NCI-H510A (cell line): ENCODE data around the gene GPC3.
"Not testable (repeated sequence)": the region's sequence is repeated elsewhere in the genome, so short reads cannot be mapped to it uniquely, and the experiment has no call there.

Source experiments
- DNase-seq: peaks from one replicate; lab custom pipeline; 2025; lab: John Stamatoyannopoulos, UW

Gene GPC3

DNA sequence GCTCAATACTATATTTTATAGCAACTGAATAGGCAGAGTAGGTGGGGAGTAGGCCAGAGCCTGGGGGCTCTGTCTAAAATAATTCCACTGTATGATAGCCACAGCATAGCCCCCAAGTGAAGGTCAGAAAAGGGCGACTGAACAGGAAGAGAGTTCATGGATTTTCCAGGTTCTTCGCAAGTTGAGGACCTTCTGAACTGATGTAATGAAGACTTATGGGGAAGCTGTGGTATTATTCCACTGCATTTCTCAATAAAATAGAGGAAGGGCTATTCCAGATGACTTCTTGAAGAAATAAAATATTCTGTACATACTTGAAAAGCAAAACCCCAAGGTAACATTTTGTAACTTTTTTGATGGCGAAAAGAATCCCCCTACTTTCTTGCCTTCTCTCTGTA, 338.7 kb downstream of the GPC3 start:
- DNase-seq = no peak

DNA sequence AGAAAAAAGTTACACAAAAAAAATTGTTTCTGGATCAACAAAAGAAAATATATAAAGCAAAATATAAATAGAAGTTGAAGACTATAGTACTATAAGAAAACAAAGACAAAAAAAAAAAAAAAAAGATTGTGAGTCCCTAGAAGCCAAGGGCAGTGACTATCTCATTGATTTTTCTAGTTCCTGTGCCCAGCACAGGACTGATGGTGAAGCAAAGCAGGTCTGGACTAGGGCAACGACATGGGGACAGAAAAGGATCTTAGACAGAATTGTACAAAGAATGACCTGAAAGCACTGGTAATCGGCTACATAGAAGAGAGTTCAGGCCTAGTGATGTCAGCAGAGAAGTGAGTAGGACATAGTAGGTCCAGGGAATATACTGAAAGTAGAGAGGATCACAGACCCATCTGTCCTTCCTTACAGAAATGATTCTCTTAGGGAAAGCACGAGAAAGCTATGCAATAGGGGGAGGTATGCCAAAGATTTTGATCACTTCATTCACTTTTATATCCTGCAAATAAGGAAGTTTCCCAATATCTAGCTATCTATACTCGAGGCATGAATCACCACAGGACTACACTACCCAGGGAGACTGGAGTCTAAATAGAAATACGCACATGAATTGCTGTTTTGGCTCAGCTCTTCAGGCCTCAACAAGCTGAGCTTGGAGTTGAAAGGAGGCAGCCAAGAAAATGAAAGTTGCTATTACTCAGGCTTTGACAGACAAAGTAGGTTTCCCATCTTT, 339.2 kb downstream of the GPC3 start:
- DNase-seq = no peak

DNA sequence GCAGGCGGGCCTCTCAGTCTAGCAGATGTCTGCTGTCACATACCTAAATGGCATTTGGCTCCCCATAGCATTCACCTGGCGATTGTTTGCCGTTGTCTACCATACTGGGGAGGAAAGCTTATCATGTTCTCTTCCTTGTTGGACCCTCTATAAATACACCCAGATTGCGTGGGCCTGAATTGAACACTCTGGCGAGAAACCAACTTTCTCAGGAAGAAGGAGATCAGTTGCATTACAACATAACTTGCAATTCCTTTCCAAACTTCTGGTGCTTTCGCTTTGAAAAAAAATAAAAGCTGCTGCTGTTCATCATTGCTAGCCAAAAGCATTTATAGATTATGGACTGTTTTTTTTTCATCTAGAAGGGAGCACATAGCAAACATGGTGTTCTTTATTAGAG, 340.1 kb downstream of the GPC3 start:
- DNase-seq = no peak

DNA sequence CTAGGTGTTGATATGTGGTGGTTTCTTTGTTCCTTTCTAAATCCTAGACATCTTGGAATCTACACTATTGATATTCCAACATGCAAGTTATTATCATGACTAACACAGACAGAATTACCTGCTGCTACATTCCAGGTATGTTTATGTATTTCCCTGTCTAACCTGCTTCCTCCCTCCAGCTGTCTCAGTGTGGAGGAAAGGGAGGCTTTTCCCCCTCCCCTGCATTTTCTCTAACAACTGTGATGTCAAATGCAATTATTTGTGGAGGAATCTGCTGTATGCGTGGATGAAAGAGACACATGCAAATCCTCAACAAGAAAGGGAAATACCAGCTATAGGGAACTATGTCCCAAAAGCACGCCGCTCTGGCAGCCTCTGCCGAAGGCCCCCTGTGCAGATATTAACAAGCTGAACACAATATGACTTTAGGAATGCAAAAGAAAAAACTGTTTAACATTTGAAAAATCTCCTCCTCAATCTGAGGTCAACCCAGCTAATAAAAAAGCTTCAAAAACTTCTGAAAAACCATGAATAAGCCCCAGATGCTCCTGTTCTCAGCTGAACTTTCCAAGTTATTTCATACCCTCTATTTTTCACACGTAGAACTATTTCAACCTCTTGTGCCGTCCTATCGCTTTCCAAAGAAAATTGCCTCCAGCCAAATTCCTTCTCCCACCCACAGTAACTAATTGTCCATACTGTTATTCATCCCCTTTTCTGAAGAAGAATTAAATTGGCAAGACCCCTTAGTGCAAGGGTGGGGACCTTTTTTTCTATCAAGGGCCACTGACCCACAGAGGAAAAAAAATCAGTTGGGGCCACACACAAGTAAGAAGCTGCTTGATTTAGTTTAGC, 345.0 kb downstream of the GPC3 start:
- DNase-seq = no peak

DNA sequence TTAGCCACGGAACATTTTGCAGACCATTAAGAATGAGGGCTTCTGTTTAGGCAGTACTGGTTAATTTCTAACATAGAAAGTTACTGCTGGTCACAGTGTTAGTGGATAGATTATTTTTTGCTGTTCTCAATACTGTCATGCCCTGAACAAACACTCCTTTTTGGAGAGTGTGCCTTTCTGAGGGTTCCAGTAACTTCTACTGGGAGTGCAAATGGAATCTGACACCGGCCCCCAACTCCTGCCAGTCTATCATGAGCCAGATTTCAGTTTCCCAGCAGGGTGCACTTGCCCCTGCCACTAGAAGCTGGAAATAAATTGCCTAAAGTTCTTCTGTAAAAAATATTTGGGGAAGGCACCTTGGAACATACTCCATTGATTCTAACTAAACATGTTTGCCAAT, 345.7 kb downstream of the GPC3 start:
- DNase-seq = no peak

DNA sequence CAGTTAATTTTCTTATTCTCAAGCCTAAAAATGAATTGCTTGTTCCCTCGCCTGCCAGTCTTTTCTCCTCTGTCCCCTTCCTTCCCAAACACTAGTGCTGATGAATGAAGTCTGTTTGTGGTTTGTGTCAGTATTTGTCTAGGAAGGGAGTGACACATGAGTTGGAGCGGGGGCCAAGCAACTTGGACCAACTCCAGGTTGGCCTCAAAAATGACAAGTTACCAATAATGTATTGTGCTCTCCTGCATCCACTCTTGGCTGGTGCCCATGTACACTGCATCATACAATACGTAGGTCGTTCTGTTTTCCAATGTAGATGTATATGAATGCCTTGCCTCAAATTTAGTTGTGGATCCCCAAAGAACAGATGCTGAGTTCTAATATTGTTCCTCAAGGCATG, 347.1 kb downstream of the GPC3 start:
- no peak for DNase-seq

DNA sequence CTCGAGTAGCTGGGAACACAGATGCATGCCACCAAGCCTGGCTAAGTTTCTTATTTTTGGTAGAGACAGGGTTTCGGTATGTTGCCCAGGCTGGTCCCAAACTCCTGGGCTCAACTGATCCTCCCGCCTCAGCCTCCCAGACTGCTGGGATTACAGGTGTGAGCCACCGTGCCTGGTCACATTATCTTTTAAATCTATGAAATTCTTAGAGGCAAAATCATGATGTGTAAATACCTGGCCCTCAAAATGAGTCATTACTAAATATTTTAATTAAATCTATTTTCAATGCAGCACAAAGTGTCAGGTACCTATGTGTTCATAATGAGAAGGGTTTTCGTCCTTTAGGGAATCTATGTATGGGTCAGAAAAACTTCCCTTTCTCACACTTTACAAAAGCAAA, 347.6 kb downstream of the GPC3 start:
- DNase-seq = no peak

DNA sequence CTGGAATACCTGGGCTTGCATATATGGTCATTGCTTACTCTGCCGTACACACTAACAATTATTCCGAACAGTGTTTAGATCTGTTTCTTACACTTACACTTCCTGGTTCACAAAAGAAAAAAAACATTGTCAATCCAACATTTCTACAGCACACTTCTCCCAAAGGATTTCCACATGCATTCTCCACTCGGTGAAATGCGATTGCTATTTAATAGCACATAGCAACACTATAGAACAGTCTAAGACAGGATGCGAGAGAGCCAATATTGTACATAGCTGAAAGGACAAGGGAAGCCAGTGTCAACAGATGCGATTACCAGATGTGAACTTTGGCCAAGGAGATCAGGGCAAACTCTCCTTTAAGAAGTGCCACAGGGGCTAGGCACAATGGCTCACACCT, 349.4 kb downstream of the GPC3 start:
- no peak for DNase-seq

DNA sequence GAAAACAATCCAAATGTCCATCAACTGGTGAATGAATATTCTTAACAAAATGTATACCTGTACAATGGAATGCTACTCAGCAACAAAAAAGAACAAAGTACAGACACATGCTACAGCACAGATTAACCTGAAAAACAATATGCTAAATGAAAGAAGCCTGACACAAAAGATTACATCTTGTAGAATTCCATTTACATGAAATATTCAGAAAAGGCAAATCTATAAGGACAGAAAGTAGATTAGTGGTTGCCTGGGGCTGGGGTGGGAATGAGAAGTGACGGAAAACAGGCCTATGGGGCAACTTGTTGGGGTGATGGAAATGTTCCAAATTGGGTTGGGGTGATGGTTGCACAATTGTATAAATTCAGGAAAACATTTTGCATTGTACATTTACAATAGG, 351.0 kb downstream of the GPC3 start:
- no peak for DNase-seq

DNA sequence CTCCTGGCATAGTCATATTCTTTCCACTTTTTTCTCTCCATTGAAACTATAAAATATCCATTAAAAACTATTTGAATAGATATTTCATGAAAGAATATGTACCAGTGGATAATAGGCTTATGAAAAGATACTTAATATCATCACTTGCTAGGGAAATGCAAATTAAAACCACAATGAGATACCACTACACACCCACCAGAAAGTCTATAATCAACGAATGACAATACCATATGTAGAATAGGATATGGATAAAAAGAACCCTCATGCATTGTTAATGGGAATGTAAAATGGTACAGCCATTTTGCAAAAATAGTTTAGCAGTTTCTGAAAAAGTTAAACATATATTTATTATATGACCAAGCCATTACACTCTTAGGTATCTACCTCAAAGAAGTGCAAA, 351.4 kb downstream of the GPC3 start:
- DNase-seq = no peak

DNA sequence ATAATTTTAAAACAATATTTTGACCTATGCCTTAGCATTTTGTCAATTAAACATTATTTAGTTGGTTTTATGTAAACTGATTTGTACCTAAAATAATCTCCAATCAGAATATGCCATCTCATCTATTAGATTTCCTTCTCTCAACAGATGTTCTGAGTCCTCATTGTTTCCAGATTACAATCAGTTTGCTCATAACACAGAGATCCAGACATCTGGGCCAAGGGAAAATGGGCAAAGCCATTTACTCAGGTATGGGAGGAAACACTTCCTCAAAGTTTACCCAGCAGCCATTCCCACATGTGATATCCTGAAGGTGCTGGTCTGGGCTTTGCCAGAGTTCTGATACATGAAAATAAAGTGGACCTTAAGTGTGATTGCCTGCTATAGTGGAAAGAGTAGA, 352.2 kb downstream of the GPC3 start:
- no peak for DNase-seq

DNA sequence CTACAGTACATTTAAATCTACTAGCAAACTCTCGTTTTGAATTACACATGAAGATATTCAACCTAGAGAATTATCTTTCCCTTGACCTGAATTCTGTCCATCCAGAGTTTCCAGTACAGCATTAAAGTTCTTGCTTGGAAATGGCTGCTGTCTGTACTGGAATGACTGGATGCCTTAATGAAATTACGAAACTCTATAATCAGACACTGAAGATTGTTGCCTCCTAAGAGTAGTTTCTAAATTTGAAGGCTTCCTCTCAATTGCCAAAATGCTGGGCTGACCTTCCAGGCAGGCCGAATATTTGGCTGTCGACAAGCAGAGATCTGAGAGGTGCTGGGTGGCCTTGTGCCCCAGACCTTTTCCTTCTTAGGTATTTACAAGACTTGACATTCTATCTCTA, 355.0 kb downstream of the GPC3 start:
- DNase-seq = no peak

DNA sequence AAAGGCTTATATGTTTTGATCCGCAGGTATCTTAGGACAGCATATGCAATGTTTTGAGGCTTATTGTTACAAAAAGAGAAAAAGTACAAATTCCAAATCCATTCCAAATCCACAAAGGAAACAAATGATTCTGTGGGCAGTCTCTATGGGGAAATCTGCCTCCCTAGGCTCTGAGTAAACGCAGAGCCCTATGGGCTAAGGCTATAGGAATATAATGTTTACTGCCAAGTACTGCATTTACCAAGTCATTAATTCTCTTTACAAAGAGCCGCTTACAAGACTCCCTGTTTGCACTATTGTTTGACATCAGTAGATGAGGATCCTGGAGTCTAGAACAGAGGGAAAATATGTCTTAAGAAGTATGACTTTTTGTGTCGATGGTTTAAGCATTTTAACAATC, 357.7 kb downstream of the GPC3 start:
- no peak for DNase-seq

DNA sequence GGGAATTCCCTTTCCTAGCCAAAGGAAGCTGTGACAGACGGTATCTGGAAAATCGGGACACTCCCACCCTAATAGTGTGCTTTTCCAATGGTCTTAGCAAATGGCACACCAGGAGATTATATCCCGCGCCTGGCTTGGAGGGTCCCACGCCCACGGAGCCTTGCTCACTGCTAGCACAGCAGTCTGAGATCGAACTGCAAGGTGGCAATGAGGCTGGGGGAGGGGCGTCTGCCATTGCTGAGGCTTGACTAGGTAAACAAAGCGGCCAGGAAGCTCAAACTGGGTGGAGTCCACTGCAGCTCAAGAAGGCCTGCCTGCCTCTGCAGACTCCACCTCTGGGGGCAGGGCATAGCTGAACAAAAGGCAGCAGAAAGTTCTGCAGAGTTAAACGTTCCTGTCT, 364.0 kb downstream of the GPC3 start:
- DNase-seq = not testable (repeated sequence)

DNA sequence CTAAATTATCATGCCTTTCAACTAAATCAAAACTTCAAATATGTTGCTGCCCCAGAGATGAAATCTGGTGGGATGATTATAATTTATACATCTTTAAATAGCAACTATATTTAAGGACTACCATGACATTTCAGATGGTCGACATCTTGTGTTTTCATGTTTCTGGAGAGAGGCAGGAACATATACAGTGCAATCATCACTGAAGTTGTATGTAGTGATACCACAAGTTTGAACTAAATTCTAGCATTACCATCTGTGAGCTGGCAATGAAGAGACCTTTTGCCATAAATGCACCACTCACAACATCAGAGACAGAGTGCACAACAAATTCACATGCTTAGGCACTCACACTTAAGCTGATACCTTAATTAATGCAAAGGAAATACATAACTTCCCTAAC, 373.7 kb downstream of the GPC3 start:
- DNase-seq = no peak

DNA sequence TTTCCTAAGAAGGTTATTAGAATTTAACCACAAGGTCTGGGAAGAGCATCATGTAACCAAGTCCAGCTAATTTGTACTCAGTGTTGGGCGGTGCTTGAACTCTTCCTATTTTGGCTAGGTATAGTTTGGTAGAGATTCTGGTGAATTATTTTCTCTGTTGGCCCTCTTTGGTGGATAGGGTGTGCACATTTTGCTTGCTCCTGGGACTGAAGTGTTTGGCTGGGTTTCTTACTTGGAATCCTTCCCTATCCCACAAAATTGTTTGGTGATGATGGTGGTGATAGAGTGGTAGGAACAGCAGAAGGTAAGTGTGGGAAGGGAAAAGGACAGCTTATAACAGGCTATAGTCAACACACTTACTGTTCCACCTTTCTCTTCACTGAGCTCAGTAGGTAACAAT, 375.3 kb downstream of the GPC3 start:
- no peak for DNase-seq

DNA sequence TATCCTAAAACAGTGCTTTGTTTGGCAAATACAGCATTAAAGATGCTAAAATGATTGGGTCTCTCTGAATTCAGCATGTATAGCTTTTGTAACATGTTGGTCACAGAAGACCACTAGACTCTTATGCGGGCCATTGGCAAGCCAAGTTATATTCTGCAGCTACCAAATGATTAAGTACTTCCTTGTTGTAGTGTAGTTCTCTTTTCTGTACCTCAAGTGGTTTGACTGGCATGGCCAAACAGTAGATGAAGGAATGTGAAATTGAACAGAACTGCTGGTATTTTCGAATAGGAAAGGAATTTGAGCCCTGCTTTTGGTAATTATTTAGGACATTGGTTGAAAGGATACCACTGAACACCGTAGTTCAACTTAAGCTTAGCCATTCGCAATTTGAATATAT, 376.2 kb downstream of the GPC3 start:
- no peak for DNase-seq

DNA sequence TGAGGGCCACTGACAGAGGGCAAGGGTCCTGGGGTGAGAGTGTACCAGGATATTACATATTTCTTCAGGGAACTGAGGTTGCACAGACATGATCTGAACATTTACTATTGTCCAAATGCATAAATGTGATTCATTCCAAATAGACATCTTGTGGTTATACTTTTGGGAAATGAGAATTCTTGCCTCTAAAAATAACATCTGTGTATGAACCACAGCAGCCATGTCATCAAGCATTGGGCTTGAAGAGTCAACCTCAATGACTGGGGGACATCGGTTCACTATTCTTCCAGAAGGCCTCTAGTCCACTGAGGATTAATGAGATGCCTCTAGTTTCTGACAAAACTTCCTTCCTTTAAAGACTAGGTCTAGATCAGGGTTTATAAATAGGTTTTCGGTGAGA, 377.0 kb downstream of the GPC3 start:
- no peak for DNase-seq

DNA sequence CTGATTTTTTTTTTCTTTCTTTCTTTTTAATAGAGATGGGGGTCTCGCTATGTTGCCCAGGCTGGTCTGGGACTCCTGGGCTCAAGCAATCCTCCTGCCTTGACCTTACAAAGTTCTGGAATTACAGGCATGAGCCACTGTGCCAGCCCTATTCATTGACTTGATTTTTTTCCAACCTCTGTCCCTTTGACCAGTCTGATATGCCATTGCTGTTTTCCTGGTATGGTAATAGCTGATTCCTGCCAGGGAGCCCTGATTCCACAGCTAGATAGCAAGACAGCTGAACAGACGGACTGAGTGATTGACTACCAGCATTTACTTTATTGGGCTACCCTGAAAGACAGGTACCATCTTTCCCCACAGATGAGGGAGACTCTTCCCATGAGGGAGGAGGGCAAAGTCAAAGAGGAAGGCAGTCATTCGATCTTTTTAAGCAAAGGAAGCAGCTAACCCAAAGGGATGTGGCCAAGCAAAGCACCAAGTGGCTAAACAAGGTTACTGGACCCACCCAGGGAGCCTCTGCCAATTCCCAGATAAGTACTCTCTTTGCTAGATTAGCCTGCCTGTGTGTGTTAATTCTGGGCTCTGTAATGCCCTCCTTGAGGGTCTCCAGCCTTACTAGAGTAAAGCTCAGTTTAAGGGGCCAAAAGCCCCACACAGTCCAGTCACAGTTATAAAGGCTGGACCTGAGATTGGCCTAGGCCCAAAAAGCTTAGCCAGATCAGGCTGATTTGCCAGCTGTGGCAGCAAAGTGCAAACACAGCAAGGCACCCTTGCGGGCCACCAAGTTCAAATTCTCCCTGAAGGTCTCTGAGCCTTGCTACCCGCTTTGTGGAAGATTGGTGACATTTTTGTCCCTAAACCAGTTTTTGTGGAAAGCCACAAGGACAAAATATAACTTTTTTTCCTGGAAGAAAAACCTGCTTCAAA, 377.7 kb downstream of the GPC3 start:
- no peak for DNase-seq

DNA sequence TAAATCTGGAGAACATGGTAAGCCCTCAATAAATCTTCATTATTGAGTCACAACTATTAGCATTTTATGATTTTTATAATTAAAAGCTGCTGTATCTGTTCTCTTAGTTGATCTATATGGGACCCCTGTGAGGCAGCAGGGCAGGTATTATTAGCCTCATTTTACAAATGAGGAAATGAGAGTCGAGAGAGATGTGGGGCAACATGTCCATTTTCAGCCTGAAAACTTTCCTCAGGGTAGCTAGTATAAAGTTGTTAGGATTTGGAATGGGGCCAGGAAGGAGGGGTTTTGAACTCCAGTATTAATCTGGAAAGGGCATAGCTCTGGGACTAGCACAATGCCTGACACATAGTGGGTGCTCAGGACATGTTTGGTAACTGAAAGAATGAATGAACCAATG, 378.4 kb downstream of the GPC3 start:
- no peak for DNase-seq

DNA sequence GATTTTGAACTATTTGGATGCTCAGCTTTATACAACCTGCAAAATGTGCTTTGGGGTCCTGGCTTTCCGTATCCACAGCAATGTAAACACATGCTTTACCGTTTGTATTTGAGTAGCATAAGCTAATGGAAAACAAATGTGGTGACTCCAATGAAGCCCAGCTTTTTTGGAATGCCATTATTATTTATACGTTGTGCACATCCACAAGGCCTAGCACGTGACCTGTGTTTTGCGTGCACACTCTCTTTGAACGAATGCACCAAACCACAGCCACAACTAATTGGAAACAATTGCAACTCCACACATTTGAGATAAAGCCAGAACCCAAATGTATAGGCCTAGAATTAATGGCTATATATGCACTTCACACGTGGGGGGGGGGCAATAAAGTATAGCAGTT, 380.6 kb downstream of the GPC3 start:
- DNase-seq = no peak

DNA sequence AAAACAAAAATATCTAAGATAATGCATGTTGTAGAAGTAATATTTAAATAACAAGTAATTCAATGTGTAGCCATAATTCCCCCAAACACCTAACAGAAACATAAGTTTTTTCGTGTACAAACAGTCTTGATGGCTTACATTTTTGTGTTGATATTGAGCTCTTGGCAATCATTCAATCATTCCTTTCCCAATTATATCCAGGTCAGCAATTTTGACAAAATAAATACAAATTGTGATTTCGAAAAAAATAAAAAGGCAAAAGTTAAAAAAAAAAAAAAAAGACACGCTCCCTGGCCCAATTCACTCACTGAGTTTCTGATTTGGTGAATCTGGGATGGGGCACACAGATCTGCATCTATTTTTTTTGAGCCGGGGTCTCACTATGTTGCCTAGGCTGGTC, 382.5 kb downstream of the GPC3 start:
- no peak for DNase-seq

DNA sequence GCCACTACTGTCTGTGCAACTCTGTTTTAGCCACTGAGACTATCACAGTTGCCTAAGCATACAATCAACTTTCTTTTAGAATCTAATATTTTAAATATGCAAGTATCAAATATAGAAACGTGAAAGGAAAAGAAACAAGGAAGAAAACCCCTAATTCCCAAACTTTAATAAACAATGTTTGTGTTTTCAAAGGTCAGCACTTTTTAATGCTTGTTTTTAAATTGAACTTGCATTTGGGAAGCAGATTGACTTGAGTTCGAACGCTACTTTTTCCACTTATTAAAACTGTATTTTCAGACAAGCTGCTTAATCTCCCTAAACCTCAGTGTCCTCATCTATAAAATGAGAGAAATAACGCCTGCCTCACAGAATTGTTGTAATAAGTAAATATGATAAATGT, 384.3 kb downstream of the GPC3 start:
- no peak for DNase-seq
